IMR-90 (cell line): Measurements from ENCODE around the gene CDH23. TPM values are rescaled to one million over a fixed set of nuclear protein-coding genes. Genes with fewer than 3 reads are reported as not detected.
A peak's percentile ranks its signal among the peaks of the same experiment; 100 is the strongest.

Experiments
- ATAC-seq: fragments of 200-7000 bp; cut with Tn5 transposase; 2 replicates; pipeline ENCODE4 v1.9.1; 2020; ENCODE audit warnings: low read depth, mild to moderate bottlenecking, moderate library complexity
- BruUV-seq: library from RNA; stranded (reverse); fragments of 400-500 nt; replicated peaks from 2 replicates; lab custom pipeline; 2021; lab: Mats Ljungman, UMichigan
- CTCF ChIA-PET: fragments of 300-600 bp; formaldehyde crosslinking; extraction: SDS; loops from one replicate; lab custom pipeline; 2021; ENCODE audit warnings: antibody characterized with exemption; lab: Yijun Ruan, JAX
- POLR2A ChIA-PET: fragments of 300-600 bp; sonication (Branson Sonifier 250); formaldehyde crosslinking; loops from one replicate; lab custom pipeline; 2022; ENCODE audit warnings: antibody characterized with exemption; ENCODE audit not compliant: unreplicated experiment; lab: Charles Lee
- DNase-seq: peaks from one replicate; pipeline ENCODE4 v3.0.0; 2013
- H2AFZ ChIP-seq: replicated peaks from 2 replicates; pipeline ENCODE3; 2013; ENCODE audit warnings: low read length, mild to moderate bottlenecking; ENCODE audit not compliant: poor library complexity
- H2AK5ac ChIP-seq: 2 replicates; pipeline ENCODE4 v1.6.1; 2013; ENCODE audit warnings: low read depth, low read length, inconsistent platforms
- H2AK9ac ChIP-seq: replicated peaks from 2 replicates; pipeline ENCODE3; 2013; ENCODE audit warnings: mild to moderate bottlenecking, low read depth, low read length, moderate library complexity; ENCODE audit not compliant: poor library complexity
- H2BK120ac ChIP-seq: 2 replicates; pipeline ENCODE4 v1.6.1; 2013; ENCODE audit warnings: low read depth, low read length, inconsistent platforms
- H2BK15ac ChIP-seq: 3 replicates; pipeline ENCODE4 v1.6.1; 2013; ENCODE audit warnings: low read depth, low read length, inconsistent platforms
- H2BK20ac ChIP-seq: 2 replicates; pipeline ENCODE4 v1.6.1; 2013; ENCODE audit warnings: low read depth, mild to moderate bottlenecking, inconsistent platforms, low read length, moderate library complexity
- H2BK5ac ChIP-seq: 2 replicates; pipeline ENCODE4 v1.6.1; 2013; ENCODE audit warnings: mild to moderate bottlenecking, low read depth, low read length, inconsistent platforms; ENCODE audit not compliant: poor library complexity, severe bottlenecking
- H3K14ac ChIP-seq: replicated peaks from 2 replicates; pipeline ENCODE4 v1.6.1; 2013; ENCODE audit warnings: low read depth, low read length, inconsistent platforms
- H3K18ac ChIP-seq: 2 replicates; pipeline ENCODE4 v1.6.1; 2013; ENCODE audit warnings: low read depth, low read length, control low read depth
- H3K23ac ChIP-seq: 2 replicates; pipeline ENCODE4 v1.6.1; 2013; ENCODE audit warnings: low read depth, low read length, inconsistent platforms
- H3K27ac ChIP-seq: 2 replicates; pipeline ENCODE4 v1.5.1; 2013; ENCODE audit warnings: mild to moderate bottlenecking, control low read depth, low read length; ENCODE audit not compliant: insufficient read depth
- H3K27me3 ChIP-seq: 2 replicates; pipeline ENCODE4 v1.6.1; 2013; ENCODE audit warnings: low read length; ENCODE audit not compliant: control insufficient read depth, insufficient read depth
- H3K36me3 ChIP-seq: 2 replicates; pipeline ENCODE4 v1.6.1; 2013; ENCODE audit warnings: low read length, mixed read lengths; ENCODE audit not compliant: control insufficient read depth, insufficient read depth
- H3K4ac ChIP-seq: 2 replicates; pipeline ENCODE4 v1.6.1; 2013; ENCODE audit warnings: low read depth, low read length, inconsistent platforms
- H3K4me1 ChIP-seq: 2 replicates; pipeline ENCODE4 v1.6.1; 2013; ENCODE audit warnings: low read length, mixed read lengths; ENCODE audit not compliant: control insufficient read depth, insufficient read depth
- H3K4me2 ChIP-seq: 2 replicates; pipeline ENCODE4 v1.6.1; 2013; ENCODE audit warnings: low read depth, mild to moderate bottlenecking, control low read depth, low read length, moderate library complexity
- H3K4me3 ChIP-seq: 2 replicates; pipeline ENCODE4 v1.5.1; 2013; ENCODE audit warnings: low read depth, mild to moderate bottlenecking, control low read depth, low read length, moderate library complexity; ENCODE audit not compliant: insufficient read depth
- H3K56ac ChIP-seq: 2 replicates; pipeline ENCODE4 v1.6.1; 2013; ENCODE audit warnings: low read length, inconsistent platforms; ENCODE audit not compliant: insufficient read depth; ENCODE audit errors: extremely low read depth
- H3K79me1 ChIP-seq, 2 experiments: 2 replicates each; pipeline ENCODE4 v1.6.1; 2013; ENCODE audit warnings: low read length in 2 of 2, inconsistent platforms in 1 of 2, low read depth in 1 of 2
- H3K9ac ChIP-seq: 2 replicates; pipeline ENCODE4 v1.6.1; 2013; ENCODE audit warnings: low read depth, low read length, control low read depth
- H3K9me1 ChIP-seq: 2 replicates; pipeline ENCODE4 v1.6.1; 2013; ENCODE audit warnings: low read length, inconsistent platforms; ENCODE audit not compliant: insufficient read depth
- H3K9me3 ChIP-seq: 2 replicates; pipeline ENCODE4 v1.6.1; 2013; ENCODE audit warnings: low read length; ENCODE audit not compliant: control insufficient read depth, insufficient read depth
- H4K20me1 ChIP-seq: 2 replicates; pipeline ENCODE4 v1.6.1; 2013; ENCODE audit warnings: low read length, inconsistent platforms; ENCODE audit not compliant: insufficient read depth
- H4K5ac ChIP-seq: 2 replicates; pipeline ENCODE4 v1.6.1; 2013; ENCODE audit warnings: mild to moderate bottlenecking, low read depth, low read length, control low read depth
- H4K8ac ChIP-seq, 2 experiments: 2 replicates each; pipeline ENCODE4 v1.6.1; 2013; ENCODE audit warnings: low read depth in 2 of 2, low read length in 2 of 2, control low read depth in 1 of 2, inconsistent platforms in 1 of 2
- H4K91ac ChIP-seq: 2 replicates; pipeline ENCODE4 v1.6.1; 2013; ENCODE audit warnings: low read depth, low read length, inconsistent platforms; ENCODE audit not compliant: insufficient read depth
- BHLHE40 ChIP-seq: fragments of 150-350 bp; IDR thresholded peaks from 2 replicates; pipeline ENCODE4 v1.6.1; 2016; ENCODE audit warnings: mild to moderate bottlenecking, low read depth, low read length
- CEBPB ChIP-seq: IDR thresholded peaks from 2 replicates; pipeline ENCODE4 v1.6.1; 2012; ENCODE audit warnings: low read depth, low read length, improper control_type of control experiment
- CHD1 ChIP-seq: IDR thresholded peaks from 2 replicates; pipeline ENCODE4 v1.6.1; 2012; ENCODE audit warnings: low read depth, low read length, improper control_type of control experiment
- FOS ChIP-seq: fragments of 150-350 bp; IDR thresholded peaks from 2 replicates; pipeline ENCODE4 v1.6.1; 2016; ENCODE audit warnings: low read depth, low read length
- MAFK ChIP-seq: IDR thresholded peaks from 2 replicates; pipeline ENCODE4 v1.6.1; 2012; ENCODE audit warnings: low read depth, low read length, improper control_type of control experiment
- MAZ ChIP-seq: IDR thresholded peaks from 2 replicates; pipeline ENCODE4 v1.6.1; 2012; ENCODE audit warnings: low read depth, mild to moderate bottlenecking, low read length, improper control_type of control experiment, moderate library complexity, borderline replicate concordance
- MXI1 ChIP-seq: IDR thresholded peaks from 2 replicates; pipeline ENCODE4 v1.6.1; 2012; ENCODE audit warnings: low read depth, mild to moderate bottlenecking, low read length, moderate library complexity, borderline replicate concordance
- NFE2L2 ChIP-seq: fragments of 150-350 bp; IDR thresholded peaks from 2 replicates; pipeline ENCODE4 v1.6.1; 2016; ENCODE audit warnings: low read depth, mild to moderate bottlenecking, low read length
- POLR2A ChIP-seq: IDR thresholded peaks from 2 replicates; pipeline ENCODE4 v1.6.1; 2012; ENCODE audit warnings: mild to moderate bottlenecking, low read depth, low read length
- RAD21 ChIP-seq: IDR thresholded peaks from 2 replicates; pipeline ENCODE4 v1.6.1; 2012; ENCODE audit warnings: low read length, improper control_type of control experiment
- RCOR1 ChIP-seq: IDR thresholded peaks from 2 replicates; pipeline ENCODE4 v1.6.1; 2012; ENCODE audit warnings: mild to moderate bottlenecking, low read length, improper control_type of control experiment; ENCODE audit not compliant: insufficient replicate concordance
- RFX5 ChIP-seq: IDR thresholded peaks from 2 replicates; pipeline ENCODE4 v1.8.0; 2012; ENCODE audit warnings: low read depth, mild to moderate bottlenecking, low read length, moderate library complexity
- SMC3 ChIP-seq: fragments of 150-350 bp; IDR thresholded peaks from 2 replicates; pipeline ENCODE4 v1.6.1; 2016; ENCODE audit warnings: low read depth, mild to moderate bottlenecking, antibody characterized with exemption, low read length, moderate library complexity
- WGBS, 2 experiments: methylation state at CpG; one replicate each; pipeline versions ENCODE4 v1.1.5 to v1.1.7; 2013; ENCODE audit warnings: missing lambda C conversion rate in 2 of 2; ENCODE audit not compliant: insufficient read length in 1 of 2; ENCODE audit errors: extremely low coverage in 2 of 2; 5-methylcytosine and 5-hydroxymethylcytosine counted together
- dilution Hi-C: fragments of 300-500 bp; cut with HindIII; formaldehyde crosslinking; loops from one replicate; pipeline ENCODE4 v1.14.3; 2018; ENCODE audit warnings: low sequenced_read_pairs; ENCODE audit not compliant: unreplicated experiment
- in situ Hi-C: fragments of 300-500 bp; cut with MboI; formaldehyde crosslinking; loops from 3 replicates; pipeline ENCODE4 v1.14.3; 2019; ENCODE audit warnings: low sequenced_read_pairs, inconsistent platforms, mixed read lengths
- intact Hi-C: fragments of 100-400 bp; cut with micrococcal nuclease; formaldehyde crosslinking; loops from 2 replicates; pipeline ENCODE4 v1.10.0; 2022
- polyA plus RNA-seq, 3 experiments: library from polyadenylated mRNA; depleted of rRNA; stranded (reverse); fragments of >200 nt; gene quantifications; 2 replicates each; pipeline ENCODE4 v1.2.3, GENCODE V29; 2012; ENCODE audit warnings: low replicate concordance in 1 of 3
- total RNA-seq: library from RNA; depleted of rRNA; stranded (reverse); fragments of >200 nt; gene quantifications from 2 replicates; pipeline ENCODE4 v1.2.3, GENCODE V29; 2012
- TF ChIP-seq, protein P1 (sequence below): fragments of 150-350 bp; IDR thresholded peaks from 2 replicates; pipeline ENCODE4 v1.6.1; 2016; ENCODE audit warnings: low read depth, mild to moderate bottlenecking, low read length, moderate library complexity, borderline replicate concordance
- TF ChIP-seq, protein P2 (sequence below): conservative IDR thresholded peaks from 2 replicates; pipeline ENCODE4 v1.5.1; 2012; ENCODE audit warnings: mild to moderate bottlenecking, low read depth, low read length, improper control_type of control experiment
- TF ChIP-seq, protein P3 (sequence below): fragments of 150-350 bp; IDR thresholded peaks from 2 replicates; pipeline ENCODE4 v1.6.1; 2017; ENCODE audit warnings: mild to moderate bottlenecking, antibody characterized with exemption, low read length, low read depth

CDH23 gene
- total and polyA plus RNA-seq, 2 of the 4 experiments (the other 2 are of a cell fraction), result under 0.01 to 0.03 TPM

DNA sequence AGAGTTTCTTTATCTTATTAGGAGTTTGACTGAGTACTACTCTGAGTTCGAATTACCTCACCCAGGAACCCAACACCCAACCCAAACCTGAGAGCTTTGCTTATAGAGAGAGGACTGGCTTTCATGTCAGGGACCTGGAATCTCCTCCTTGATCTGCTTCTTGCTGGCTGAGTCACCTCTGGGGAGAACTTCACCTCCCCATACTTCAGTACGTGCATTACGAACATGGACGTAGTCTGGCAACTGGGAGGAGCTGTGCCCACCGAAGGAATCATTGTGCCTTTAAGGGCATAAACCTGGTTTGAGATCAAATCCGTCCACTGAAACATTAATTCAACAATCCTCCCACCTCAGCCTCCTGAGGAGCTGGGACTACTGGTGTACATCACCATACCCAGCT lies 466.5 kb downstream of the CDH23 start:
- peak overlapping the region; percentile 90; the same call in 1 of the 3 replicates for H2BK15ac ChIP-seq
- POLR2A ChIA-PET, result no interaction called here
- H3K9ac ChIP-seq, result no peak overlapping the region
- H3K4me1 ChIP-seq, result peaks cover 20% of the 10 kb centered on the region
- peaks cover 9% of the 10 kb centered on the region for H4K20me1 ChIP-seq
- H2BK5ac ChIP-seq, result no peak overlapping the region
- ATAC-seq, result no peak
- H3K14ac ChIP-seq, result no peak overlapping the region
- H4K8ac ChIP-seq, result no peak overlapping the region
- H3K36me3 ChIP-seq, result no peaks in the 10 kb centered on the region
- no peak overlapping the region for H4K5ac ChIP-seq
- no peak overlapping the region for H2AK9ac ChIP-seq
- H3K79me1 ChIP-seq, result no peaks in the 10 kb centered on the region
- H2AFZ ChIP-seq, result no peak overlapping the region
- H3K56ac ChIP-seq, result no peak overlapping the region
- no peak overlapping the region for H3K4me3 ChIP-seq
- peak overlapping the region; percentile 36; the same call in 1 of the 2 replicates for H3K4ac ChIP-seq
- H2BK120ac ChIP-seq, result peak overlapping the region; percentile 25; the same call in 1 of the 2 replicates
- in situ Hi-C loops, result no loop called here
- H3K23ac ChIP-seq, result no peak overlapping the region
- peak overlapping the region; percentile 74; the same call in 1 of the 2 replicates for H2BK20ac ChIP-seq
- H3K4me2 ChIP-seq, result no peak overlapping the region
- CTCF ChIA-PET, result no interaction called here
- intact Hi-C loops, result no loop called here
- no peak overlapping the region for H3K18ac ChIP-seq
- no peaks in the 10 kb centered on the region for H3K9me3 ChIP-seq
- H3K27me3 ChIP-seq, result peaks cover 7% of the 10 kb centered on the region
- BruUV-seq, result no TSS peak
- H2AK5ac ChIP-seq, result peak overlapping the region; percentile 70; the same call in 1 of the 2 replicates
- H3K9me1 ChIP-seq, result peaks cover 23% of the 10 kb centered on the region
- dilution Hi-C loops, result no loop called here
- 70% methylated on average over 4 of the region's 6 CpGs; no CpG with 5 or more reads in 1 of the 2 experiments for WGBS, 2 experiments
- peak; percentile 54 for DNase-seq
- H4K91ac ChIP-seq, result no peak overlapping the region
- TF ChIP-seq, protein P1, sequence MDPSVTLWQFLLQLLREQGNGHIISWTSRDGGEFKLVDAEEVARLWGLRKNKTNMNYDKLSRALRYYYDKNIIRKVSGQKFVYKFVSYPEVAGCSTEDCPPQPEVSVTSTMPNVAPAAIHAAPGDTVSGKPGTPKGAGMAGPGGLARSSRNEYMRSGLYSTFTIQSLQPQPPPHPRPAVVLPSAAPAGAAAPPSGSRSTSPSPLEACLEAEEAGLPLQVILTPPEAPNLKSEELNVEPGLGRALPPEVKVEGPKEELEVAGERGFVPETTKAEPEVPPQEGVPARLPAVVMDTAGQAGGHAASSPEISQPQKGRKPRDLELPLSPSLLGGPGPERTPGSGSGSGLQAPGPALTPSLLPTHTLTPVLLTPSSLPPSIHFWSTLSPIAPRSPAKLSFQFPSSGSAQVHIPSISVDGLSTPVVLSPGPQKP, result no peak
- TF ChIP-seq POLR2A (no peak), RCOR1 (no peak), BHLHE40 (no peak), CHD1 (no peak), SMC3 (no peak), MAFK (no peak), MXI1 (no peak), RFX5 (no peak), RAD21 (no peak), CEBPB (no peak), NFE2L2 (no peak), FOS (no peak), MAZ (no peak)
- TF ChIP-seq, protein P2, sequence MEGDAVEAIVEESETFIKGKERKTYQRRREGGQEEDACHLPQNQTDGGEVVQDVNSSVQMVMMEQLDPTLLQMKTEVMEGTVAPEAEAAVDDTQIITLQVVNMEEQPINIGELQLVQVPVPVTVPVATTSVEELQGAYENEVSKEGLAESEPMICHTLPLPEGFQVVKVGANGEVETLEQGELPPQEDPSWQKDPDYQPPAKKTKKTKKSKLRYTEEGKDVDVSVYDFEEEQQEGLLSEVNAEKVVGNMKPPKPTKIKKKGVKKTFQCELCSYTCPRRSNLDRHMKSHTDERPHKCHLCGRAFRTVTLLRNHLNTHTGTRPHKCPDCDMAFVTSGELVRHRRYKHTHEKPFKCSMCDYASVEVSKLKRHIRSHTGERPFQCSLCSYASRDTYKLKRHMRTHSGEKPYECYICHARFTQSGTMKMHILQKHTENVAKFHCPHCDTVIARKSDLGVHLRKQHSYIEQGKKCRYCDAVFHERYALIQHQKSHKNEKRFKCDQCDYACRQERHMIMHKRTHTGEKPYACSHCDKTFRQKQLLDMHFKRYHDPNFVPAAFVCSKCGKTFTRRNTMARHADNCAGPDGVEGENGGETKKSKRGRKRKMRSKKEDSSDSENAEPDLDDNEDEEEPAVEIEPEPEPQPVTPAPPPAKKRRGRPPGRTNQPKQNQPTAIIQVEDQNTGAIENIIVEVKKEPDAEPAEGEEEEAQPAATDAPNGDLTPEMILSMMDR, result no peak
- TF ChIP-seq, protein P3, sequence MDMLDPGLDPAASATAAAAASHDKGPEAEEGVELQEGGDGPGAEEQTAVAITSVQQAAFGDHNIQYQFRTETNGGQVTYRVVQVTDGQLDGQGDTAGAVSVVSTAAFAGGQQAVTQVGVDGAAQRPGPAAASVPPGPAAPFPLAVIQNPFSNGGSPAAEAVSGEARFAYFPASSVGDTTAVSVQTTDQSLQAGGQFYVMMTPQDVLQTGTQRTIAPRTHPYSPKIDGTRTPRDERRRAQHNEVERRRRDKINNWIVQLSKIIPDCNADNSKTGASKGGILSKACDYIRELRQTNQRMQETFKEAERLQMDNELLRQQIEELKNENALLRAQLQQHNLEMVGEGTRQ, result no peak
- H3K27ac ChIP-seq, result no peak overlapping the region
